Ishikawa (cell line): ENCODE results near the gene PIEZO2.

Source experiments
- CEBPB ChIP-seq: IDR thresholded peaks from 2 replicates; pipeline ENCODE4 v1.6.1; 2012
- CREB1 ChIP-seq: IDR thresholded peaks from 2 replicates; pipeline ENCODE4 v1.6.1; 2012; ENCODE audit warnings: low read depth
- EGR1 ChIP-seq: IDR thresholded peaks from 2 replicates; pipeline ENCODE4 v1.6.1; 2012
- EP300 ChIP-seq: IDR thresholded peaks from 2 replicates; pipeline ENCODE4 v1.6.1; 2012; ENCODE audit warnings: borderline replicate concordance
- FOXM1 ChIP-seq: IDR thresholded peaks from 2 replicates; pipeline ENCODE4 v1.6.1; 2012; ENCODE audit warnings: low read depth, borderline replicate concordance
- MAX ChIP-seq: IDR thresholded peaks from 2 replicates; pipeline ENCODE4 v1.6.1; 2012
- NFIC ChIP-seq: IDR thresholded peaks from 2 replicates; pipeline ENCODE4 v1.6.1; 2012
- RAD21 ChIP-seq: IDR thresholded peaks from 2 replicates; pipeline ENCODE4 v1.6.1; 2012; ENCODE audit warnings: low read depth
- REST ChIP-seq: IDR thresholded peaks from 2 replicates; pipeline ENCODE4 v1.6.1; 2012; ENCODE audit warnings: low read depth, mild to moderate bottlenecking
- TAF1 ChIP-seq: IDR thresholded peaks from 2 replicates; pipeline ENCODE4 v1.6.1; 2012; ENCODE audit warnings: low read depth, mild to moderate bottlenecking
- TCF12 ChIP-seq: IDR thresholded peaks from 2 replicates; pipeline ENCODE4 v1.6.1; 2012; ENCODE audit warnings: low read depth
- TEAD4 ChIP-seq: IDR thresholded peaks from 2 replicates; pipeline ENCODE4 v1.6.1; 2012
- USF1 ChIP-seq: IDR thresholded peaks from 2 replicates; pipeline ENCODE4 v1.6.1; 2012
- YY1 ChIP-seq: IDR thresholded peaks from 2 replicates; pipeline ENCODE4 v1.6.1; 2012; ENCODE audit warnings: low read depth
- ZBTB7A ChIP-seq: IDR thresholded peaks from 2 replicates; pipeline ENCODE4 v1.6.1; 2012; ENCODE audit warnings: low read depth

Gene PIEZO2

GRCh38 chr18:11029021-11029420 lies 120.3 kb downstream of the PIEZO2 start:
- TF ChIP-seq TCF12 (no peak), YY1 (no peak), CREB1 (no peak), NFIC (no peak), FOXM1 (no peak), ZBTB7A (no peak), CEBPB (no peak), REST (no peak), TEAD4 (no peak), MAX (no peak), TAF1 (no peak), RAD21 (no peak), USF1 (no peak), EP300 (no peak), EGR1 (no peak)

- TF ChIP-seq MAX (no peak), TEAD4 (no peak), EGR1 (no peak), YY1 (no peak), EP300 (no peak), NFIC (no peak), REST (no peak), CREB1 (no peak)
Measured at GRCh38 chr18:11027862-11028261, 121.5 kb downstream of the PIEZO2 start.

- TF ChIP-seq MAX (no peak), TEAD4 (no peak), REST (no peak), TCF12 (no peak), USF1 (no peak), CREB1 (no peak), ZBTB7A (no peak), EP300 (no peak), YY1 (no peak), NFIC (no peak), CEBPB (no peak), EGR1 (no peak)
Measured at GRCh38 chr18:11025671-11026070, 123.7 kb downstream of the PIEZO2 start.

- no peak for TF ChIP-seq TEAD4
Measured at GRCh38 chr18:11024928-11025669, 124.3 kb downstream of the PIEZO2 start.

GRCh38 chr18:11021477-11021876 lies 127.9 kb downstream of the PIEZO2 start:
- TF ChIP-seq TAF1 (no peak), REST (no peak), EP300 (no peak), EGR1 (no peak), MAX (no peak)
